ENCODE measurements around the gene MRM2. TPM values are rescaled to one million over a fixed set of nuclear protein-coding genes. Genes with fewer than 3 reads are reported as not detected.

MRM2 gene
- total RNA-seq, 1 experiment from 2014 or later = 34.7 TPM

DNA sequence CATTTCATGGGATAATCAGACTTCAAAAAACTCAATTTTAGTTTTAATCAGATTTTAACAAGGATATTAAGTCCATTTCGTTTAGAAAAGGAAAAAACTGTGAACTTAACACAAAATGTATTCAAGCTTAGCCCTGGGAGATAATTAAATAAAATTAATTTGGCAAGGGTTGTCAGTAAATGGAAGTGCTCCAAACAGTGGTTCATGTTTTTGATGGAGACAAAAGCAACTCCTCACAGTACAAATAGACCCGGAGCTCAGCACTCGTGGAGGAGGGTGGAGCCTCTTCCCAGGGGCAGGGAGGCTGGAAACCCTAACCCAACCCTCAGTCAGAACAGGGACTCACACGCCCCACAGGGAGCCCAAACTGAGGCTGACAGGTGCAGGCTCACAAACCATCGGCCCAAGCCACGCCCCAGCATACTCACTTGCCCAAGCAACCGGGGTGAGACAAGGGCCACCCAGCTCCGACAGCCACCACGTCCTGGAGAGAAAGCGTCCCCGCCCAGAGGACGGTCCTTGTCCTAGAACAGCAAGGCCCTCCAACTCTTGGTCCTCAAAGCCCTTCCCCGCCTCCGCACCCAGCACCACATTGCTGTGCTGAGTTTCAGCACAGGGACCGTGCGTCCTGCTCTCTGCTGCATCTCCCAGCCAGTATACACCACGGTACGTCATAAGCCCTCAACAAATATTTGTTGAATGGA lies 49.0 kb downstream of the MRM2 start:
- Histone ChIP-seq H3K27me3 (ENCODE audit: insufficient read depth, low read length) (no peaks in the 10 kb centered on the region), H3K4me1 (ENCODE audit: control insufficient read depth in 1 of 2, insufficient read depth in 2 of 2, low read length in 2 of 2) (no peaks in the 10 kb centered on the region), H3K79me2 (ENCODE audit: insufficient read depth, low read length) (peaks cover 13% of the 10 kb centered on the region), H3K9ac (ENCODE audit: low read length) (no peak overlapping the region), H3K36me3 (ENCODE audit: control insufficient read depth in 1 of 2, insufficient read depth in 2 of 2, low read length in 2 of 2) (peaks cover 0 to 34% of the 10 kb centered on the region in 2 experiments), H3K9me2 (ENCODE audit: insufficient read depth) (no peaks in the 10 kb centered on the region), H3K4me3 (replicated peaks in 1 of 2; ENCODE audit: low read depth in 1 of 2, low read length in 2 of 2) (no peak overlapping the region), H2AFZ (ENCODE audit: low read depth, low read length, poor library complexity, severe bottlenecking) (no peak overlapping the region), H3K4me2 (ENCODE audit: low read length) (no peak overlapping the region), H3K27ac (ENCODE audit: low read depth, low read length) (no peak overlapping the region), H3K9me3 (ENCODE audit: control insufficient read depth in 1 of 2, insufficient read depth in 1 of 2, low read depth in 1 of 2, low read length in 2 of 2) (peaks cover 0 to 11% of the 10 kb centered on the region in 2 experiments; a peak in 2 of 4 replicates), H4K20me1 (ENCODE audit: insufficient read depth) (no peaks in the 10 kb centered on the region)
- RAD21 ChIA-PET (ENCODE audit: low non-redundant PET in 1 of 2, low total read pairs in 2 of 2, uncharacterized antibody in 2 of 2, unreplicated experiment in 2 of 2) = no interaction called here
- no peak for ATAC-seq
- no TSS peak for BruUV-seq (replicated peaks)
- CTCF ChIA-PET = no interaction called here
- no peak for TF ChIP-seq REST (IDR thresholded peaks at IDR 0.05; ENCODE audit: low read depth)
- TF ChIP-seq SRF (IDR thresholded peaks at IDR 0.05; ENCODE audit: low read depth) = no peak
- no peak for TF ChIP-seq MAX (IDR thresholded peaks at IDR 0.05)
- no peak for TF ChIP-seq CTCF (IDR thresholded peaks at IDR 0.05 in 2 of 3, conservative IDR thresholded peaks at IDR 0.05 in 1 of 3; ENCODE audit: borderline replicate concordance in 1 of 3, insufficient read depth in 1 of 3, low read depth in 2 of 3, low read length in 2 of 3)
- TF ChIP-seq CBX3 (IDR thresholded peaks at IDR 0.05; ENCODE audit: low read depth) = no peak
- TF ChIP-seq EZH2phosphoT487 (IDR thresholded peaks at IDR 0.05; ENCODE audit: borderline replicate concordance) = no peak
- TF ChIP-seq CEBPB (IDR thresholded peaks at IDR 0.05; ENCODE audit: low read depth) = no peak
- no peak for TF ChIP-seq RAD21 (IDR thresholded peaks at IDR 0.05; ENCODE audit: low read depth)
- no peak for TF ChIP-seq JUND (IDR thresholded peaks at IDR 0.05)
- TF ChIP-seq ATF3 (IDR thresholded peaks at IDR 0.05) = no peak
- DNase-seq (ENCODE audit: low read depth, low spot score) = no peak
- POLR2A ChIA-PET = no interaction called here
- intact Hi-C loops (cut with micrococcal nuclease) = no loop called here

Data from HCT116 (cell line).